Retinal pigment epithelial cell (primary cell): ENCODE data around the gene TBC1D32.

Experiments
- DNase-seq: peaks from one replicate; pipeline ENCODE4 v3.0.0-alpha.2; 2010; ENCODE audit warnings: low read depth
- H3K4me3 ChIP-seq: 2 replicates; pipeline ENCODE4 v1.5.1; 2011; ENCODE audit warnings: mild to moderate bottlenecking, low read length, control low read depth, moderate library complexity
- TF ChIP-seq, protein P1 (sequence below): conservative IDR thresholded peaks from 2 replicates; pipeline ENCODE4 v1.5.1; 2011; ENCODE audit warnings: low read depth, low read length, control low read depth, inconsistent platforms

Gene TBC1D32

DNA sequence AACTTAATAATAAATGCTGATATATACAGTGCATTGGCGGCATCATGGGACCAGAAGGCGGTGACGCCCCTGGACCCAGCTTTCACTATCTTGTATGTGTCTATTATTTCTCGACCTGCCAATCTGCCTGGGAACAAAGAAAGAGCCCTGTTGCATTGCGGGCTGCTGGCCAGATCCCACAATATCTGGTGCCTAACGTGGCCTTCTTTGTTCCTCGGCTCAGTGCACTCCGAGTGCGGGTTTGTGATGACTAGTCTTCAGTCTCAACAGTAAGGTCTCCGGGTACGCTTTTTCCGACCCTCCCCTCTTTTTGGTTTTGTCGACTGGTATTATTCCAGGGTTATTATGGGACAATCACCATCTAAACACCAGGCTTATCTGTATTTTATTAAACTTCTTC lies 291.5 kb downstream of the TBC1D32 start:
- no peak for DNase-seq
- H3K4me3 ChIP-seq: no peak overlapping the region
- TF ChIP-seq, protein P1, sequence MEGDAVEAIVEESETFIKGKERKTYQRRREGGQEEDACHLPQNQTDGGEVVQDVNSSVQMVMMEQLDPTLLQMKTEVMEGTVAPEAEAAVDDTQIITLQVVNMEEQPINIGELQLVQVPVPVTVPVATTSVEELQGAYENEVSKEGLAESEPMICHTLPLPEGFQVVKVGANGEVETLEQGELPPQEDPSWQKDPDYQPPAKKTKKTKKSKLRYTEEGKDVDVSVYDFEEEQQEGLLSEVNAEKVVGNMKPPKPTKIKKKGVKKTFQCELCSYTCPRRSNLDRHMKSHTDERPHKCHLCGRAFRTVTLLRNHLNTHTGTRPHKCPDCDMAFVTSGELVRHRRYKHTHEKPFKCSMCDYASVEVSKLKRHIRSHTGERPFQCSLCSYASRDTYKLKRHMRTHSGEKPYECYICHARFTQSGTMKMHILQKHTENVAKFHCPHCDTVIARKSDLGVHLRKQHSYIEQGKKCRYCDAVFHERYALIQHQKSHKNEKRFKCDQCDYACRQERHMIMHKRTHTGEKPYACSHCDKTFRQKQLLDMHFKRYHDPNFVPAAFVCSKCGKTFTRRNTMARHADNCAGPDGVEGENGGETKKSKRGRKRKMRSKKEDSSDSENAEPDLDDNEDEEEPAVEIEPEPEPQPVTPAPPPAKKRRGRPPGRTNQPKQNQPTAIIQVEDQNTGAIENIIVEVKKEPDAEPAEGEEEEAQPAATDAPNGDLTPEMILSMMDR: no peak

- no peak for DNase-seq
- no peak overlapping the region for H3K4me3 ChIP-seq
- TF ChIP-seq, protein P1: no peak
Measured at GRCh38 chr6:121040831-121041230, 293.4 kb downstream of the TBC1D32 start.

DNA sequence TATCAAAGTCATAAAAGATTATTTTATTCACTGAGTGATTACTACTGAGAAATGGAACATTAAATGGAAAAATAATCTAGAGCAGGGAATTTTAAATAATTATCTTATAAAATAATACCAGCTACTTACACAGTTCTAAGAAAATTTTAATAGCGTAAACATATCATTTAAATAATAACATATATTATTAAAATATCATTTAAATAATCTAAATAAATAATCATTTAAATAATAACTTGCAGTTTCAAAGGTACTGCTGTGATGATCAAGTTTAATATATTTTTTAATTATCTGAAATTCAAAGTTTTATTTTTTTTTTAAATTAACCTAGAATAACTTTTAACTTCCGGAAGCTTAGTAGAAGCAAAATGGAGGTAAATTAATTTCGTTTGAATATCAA lies 301.2 kb downstream of the TBC1D32 start:
- TF ChIP-seq, protein P1: no peak
- DNase-seq: no peak
- H3K4me3 ChIP-seq: no peak overlapping the region

DNA sequence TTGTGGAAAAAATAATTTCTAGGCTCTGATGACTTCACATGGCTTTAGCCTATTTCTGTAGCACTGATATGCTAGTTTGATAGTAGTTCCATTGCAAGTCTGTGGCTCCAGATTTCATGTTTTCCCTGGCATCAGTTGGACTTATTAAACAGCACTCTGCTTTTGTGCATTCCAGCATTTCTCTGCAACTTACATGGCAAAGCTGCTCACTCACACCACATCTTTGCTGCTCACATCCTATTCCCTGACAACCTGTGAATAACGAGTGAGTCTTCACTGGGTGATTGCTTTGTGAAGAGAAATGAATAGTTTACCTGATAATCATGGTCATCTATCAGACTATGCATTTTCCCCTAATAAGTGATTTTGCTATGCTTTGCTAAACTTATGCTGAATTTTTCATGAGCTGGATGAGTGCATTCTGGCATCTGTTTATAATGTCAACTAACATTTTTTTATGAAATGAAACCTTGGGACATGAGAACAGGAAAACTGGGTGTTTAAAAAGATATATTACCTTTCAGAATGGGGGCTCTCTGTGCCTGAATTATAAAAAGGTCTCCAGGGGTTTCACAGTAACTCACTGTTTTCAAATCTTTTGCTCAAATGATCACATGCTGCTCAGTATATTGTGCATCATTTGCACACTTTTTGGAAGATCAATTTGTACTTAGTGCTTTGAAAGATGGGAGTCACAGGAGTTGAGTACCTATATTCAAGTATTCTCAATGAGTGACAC lies 301.8 kb downstream of the TBC1D32 start:
- TF ChIP-seq, protein P1: no peak
- DNase-seq: no peak
- no peak overlapping the region for H3K4me3 ChIP-seq
